ENCODE results near the gene ZNF782.

DNA sequence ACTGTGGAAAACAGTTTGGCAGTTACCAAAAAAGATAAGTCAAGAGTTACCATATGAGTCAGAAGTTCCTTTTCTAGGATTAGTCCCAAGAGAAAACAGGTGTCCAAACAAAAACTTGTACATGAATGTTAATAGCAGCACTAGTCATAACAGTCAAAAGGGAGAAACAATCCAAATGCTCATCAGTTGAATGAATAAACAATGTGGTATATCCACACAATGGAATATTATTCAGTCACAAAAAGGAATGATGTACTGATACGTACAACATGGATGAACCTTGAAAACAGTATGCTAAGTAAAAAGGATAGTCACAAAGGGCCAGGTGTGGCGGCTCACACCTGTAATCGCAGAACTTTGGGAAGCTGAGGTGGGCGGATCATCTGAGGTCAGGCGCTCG lies 84.3 kb downstream of the ZNF782 start:
- no peak for TF ChIP-seq EP300 (IDR thresholded peaks at IDR 0.05)
- TF ChIP-seq POLR2A (IDR thresholded peaks at IDR 0.05; ENCODE audit: low read depth) = no peak
- TF ChIP-seq, protein P1, sequence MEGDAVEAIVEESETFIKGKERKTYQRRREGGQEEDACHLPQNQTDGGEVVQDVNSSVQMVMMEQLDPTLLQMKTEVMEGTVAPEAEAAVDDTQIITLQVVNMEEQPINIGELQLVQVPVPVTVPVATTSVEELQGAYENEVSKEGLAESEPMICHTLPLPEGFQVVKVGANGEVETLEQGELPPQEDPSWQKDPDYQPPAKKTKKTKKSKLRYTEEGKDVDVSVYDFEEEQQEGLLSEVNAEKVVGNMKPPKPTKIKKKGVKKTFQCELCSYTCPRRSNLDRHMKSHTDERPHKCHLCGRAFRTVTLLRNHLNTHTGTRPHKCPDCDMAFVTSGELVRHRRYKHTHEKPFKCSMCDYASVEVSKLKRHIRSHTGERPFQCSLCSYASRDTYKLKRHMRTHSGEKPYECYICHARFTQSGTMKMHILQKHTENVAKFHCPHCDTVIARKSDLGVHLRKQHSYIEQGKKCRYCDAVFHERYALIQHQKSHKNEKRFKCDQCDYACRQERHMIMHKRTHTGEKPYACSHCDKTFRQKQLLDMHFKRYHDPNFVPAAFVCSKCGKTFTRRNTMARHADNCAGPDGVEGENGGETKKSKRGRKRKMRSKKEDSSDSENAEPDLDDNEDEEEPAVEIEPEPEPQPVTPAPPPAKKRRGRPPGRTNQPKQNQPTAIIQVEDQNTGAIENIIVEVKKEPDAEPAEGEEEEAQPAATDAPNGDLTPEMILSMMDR (IDR thresholded peaks at IDR 0.05) = no peak
